Peyer's patch (tissue), 4 donors: Measurements from ENCODE around the gene OBI1. TPM values are rescaled to one million over a fixed set of nuclear protein-coding genes. Genes with fewer than 3 reads are reported as not detected.

Experiments used
- DNase-seq, 3 donors: peaks; one replicate each; pipeline ENCODE4 v3.0.0-alpha.2; 2017 to 2019
- H3K27ac ChIP-seq, 4 donors: fragments of 200-600 bp; sonication (generic); one replicate each; pipeline ENCODE4 v1.5.1; 2016 to 2019
- H3K27me3 ChIP-seq, 2 donors: fragments of 200-600 bp; sonication (generic); one replicate each; pipeline ENCODE4 v1.5.1; 2019
- H3K36me3 ChIP-seq, 3 donors: fragments of 200-600 bp; sonication (generic); one replicate each; pipeline ENCODE4 v1.5.1; 2016 to 2019
- H3K4me1 ChIP-seq, 4 donors: fragments of 200-600 bp; sonication (generic); one replicate each; pipeline ENCODE4 v1.5.1; 2016 to 2019
- H3K4me3 ChIP-seq, 4 donors: fragments of 200-600 bp; sonication (generic); 1 replicate in 3 of 4; 2 replicates in 1 of 4; pipeline ENCODE4 v1.5.1; 2016 to 2019; ENCODE audit warnings: mild to moderate bottlenecking in 1 of 4
- H3K9me3 ChIP-seq, 4 donors: fragments of 200-600 bp; sonication (generic); one replicate each; pipeline ENCODE4 v1.5.1; 2016 to 2019; ENCODE audit warnings: mild to moderate bottlenecking in 1 of 4
- CTCF ChIP-seq, 6 experiments: fragments of 450-650 bp in 4 of 6; fragments of 200-600 bp in 2 of 6; sonication (generic) in 1 of 6; IDR thresholded peaks; one replicate each; pipeline ENCODE4 v1.5.1; 2017 to 2019; ENCODE audit warnings: antibody characterized with exemption in 6 of 6, mild to moderate bottlenecking in 3 of 6, moderate library complexity in 1 of 6
- POLR2A ChIP-seq, 2 donors: fragments of 450-650 bp; IDR thresholded peaks; one replicate each; pipeline ENCODE4 v1.5.1; 2017; ENCODE audit warnings: antibody characterized with exemption in 2 of 2, mild to moderate bottlenecking in 2 of 2, moderate library complexity in 2 of 2
- total RNA-seq, 4 donors: library from RNA; depleted of rRNA; stranded (reverse); fragments of >200 nt; gene quantifications; one replicate each; pipeline ENCODE4 v1.1.0, GENCODE V29; 2016

OBI1 gene
- total RNA-seq, 4 donors from 2014 or later = 4.4 to 13.2 (median 7.9) TPM

- DNase-seq = no peak
- Histone ChIP-seq H3K27ac (no peak overlapping the region), H3K9me3 (no peaks in the 10 kb centered on the region), H3K27me3 (peaks cover 0 to 75% of the 10 kb centered on the region in 2 donors), H3K36me3 (no peaks in the 10 kb centered on the region), H3K4me3 (peak overlapping the region in 3 of 4 donors; percentile 46 to 54 (median 48)), H3K4me1 (peaks cover 0 to 24% (median 8%) of the 10 kb centered on the region in 4 donors)
- no peak for TF ChIP-seq POLR2A (IDR thresholded peaks at IDR 0.05)
- no peak for TF ChIP-seq CTCF (IDR thresholded peaks at IDR 0.05)
Measured at GRCh38 chr13:78601874-78602560, 56.9 kb downstream of the OBI1 start.

- Histone ChIP-seq H3K4me1 (peaks cover 0 to 30% (median 8%) of the 10 kb centered on the region in 4 donors), H3K27me3 (peaks cover 0 to 75% of the 10 kb centered on the region in 2 donors), H3K27ac (no peak overlapping the region), H3K36me3 (no peaks in the 10 kb centered on the region), H3K9me3 (peaks cover 0 to 3% (median 0%) of the 10 kb centered on the region in 4 donors), H3K4me3 (peak overlapping the region in 3 of 4 donors; percentile 25 to 41 (median 38))
- TF ChIP-seq POLR2A (IDR thresholded peaks at IDR 0.05) (no peak), CTCF (IDR thresholded peaks at IDR 0.05) (no peak)
- DNase-seq = peak in 1 of 3 donors; percentile 53
Measured at GRCh38 chr13:78601124-78601873, 57.7 kb downstream of the OBI1 start.

GRCh38 chr13:78600280-78600883, 58.6 kb downstream of the OBI1 start:
- no peak for TF ChIP-seq CTCF (IDR thresholded peaks at IDR 0.05)
- TF ChIP-seq POLR2A (IDR thresholded peaks at IDR 0.05) = no peak
- Histone ChIP-seq H3K9me3 (peaks cover 0 to 7% (median 0%) of the 10 kb centered on the region in 4 donors), H3K4me1 (peaks cover 0 to 36% (median 8%) of the 10 kb centered on the region in 4 donors), H3K4me3 (no peak overlapping the region), H3K27ac (no peak overlapping the region), H3K36me3 (no peaks in the 10 kb centered on the region), H3K27me3 (peaks cover 0 to 78% of the 10 kb centered on the region in 2 donors)
- no peak for DNase-seq

- Histone ChIP-seq H3K9me3 (peaks cover 0 to 7% (median 0%) of the 10 kb centered on the region in 4 donors), H3K27me3 (peaks cover 0 to 78% of the 10 kb centered on the region in 2 donors), H3K4me3 (no peak overlapping the region), H3K4me1 (peaks cover 0 to 36% (median 8%) of the 10 kb centered on the region in 4 donors), H3K36me3 (no peaks in the 10 kb centered on the region), H3K27ac (no peak overlapping the region)
- TF ChIP-seq POLR2A (IDR thresholded peaks at IDR 0.05) (no peak), CTCF (IDR thresholded peaks at IDR 0.05) (no peak)
- DNase-seq = no peak
Measured at GRCh38 chr13:78599645-78600279, 59.2 kb downstream of the OBI1 start.

GRCh38 chr13:78598966-78599644, 59.9 kb downstream of the OBI1 start:
- Histone ChIP-seq H3K9me3 (peaks cover 0 to 7% (median 0%) of the 10 kb centered on the region in 4 donors), H3K27me3 (peaks cover 0 to 77% of the 10 kb centered on the region in 2 donors), H3K4me1 (peaks cover 0 to 36% (median 8%) of the 10 kb centered on the region in 4 donors), H3K27ac (no peak overlapping the region), H3K36me3 (no peaks in the 10 kb centered on the region), H3K4me3 (no peak overlapping the region)
- TF ChIP-seq POLR2A (IDR thresholded peaks at IDR 0.05) = no peak
- TF ChIP-seq CTCF (IDR thresholded peaks at IDR 0.05) = no peak
- no peak for DNase-seq
